GM12872 (cell line): ENCODE measurements around the gene KCTD5.

ENCODE experiments used
- TF ChIP-seq, protein P1 (sequence below): IDR thresholded peaks from 3 replicates; pipeline ENCODE4 v1.5.1; 2011; ENCODE audit warnings: low read depth, mild to moderate bottlenecking, low read length, moderate library complexity; ENCODE audit not compliant: insufficient read depth

Gene KCTD5

DNA sequence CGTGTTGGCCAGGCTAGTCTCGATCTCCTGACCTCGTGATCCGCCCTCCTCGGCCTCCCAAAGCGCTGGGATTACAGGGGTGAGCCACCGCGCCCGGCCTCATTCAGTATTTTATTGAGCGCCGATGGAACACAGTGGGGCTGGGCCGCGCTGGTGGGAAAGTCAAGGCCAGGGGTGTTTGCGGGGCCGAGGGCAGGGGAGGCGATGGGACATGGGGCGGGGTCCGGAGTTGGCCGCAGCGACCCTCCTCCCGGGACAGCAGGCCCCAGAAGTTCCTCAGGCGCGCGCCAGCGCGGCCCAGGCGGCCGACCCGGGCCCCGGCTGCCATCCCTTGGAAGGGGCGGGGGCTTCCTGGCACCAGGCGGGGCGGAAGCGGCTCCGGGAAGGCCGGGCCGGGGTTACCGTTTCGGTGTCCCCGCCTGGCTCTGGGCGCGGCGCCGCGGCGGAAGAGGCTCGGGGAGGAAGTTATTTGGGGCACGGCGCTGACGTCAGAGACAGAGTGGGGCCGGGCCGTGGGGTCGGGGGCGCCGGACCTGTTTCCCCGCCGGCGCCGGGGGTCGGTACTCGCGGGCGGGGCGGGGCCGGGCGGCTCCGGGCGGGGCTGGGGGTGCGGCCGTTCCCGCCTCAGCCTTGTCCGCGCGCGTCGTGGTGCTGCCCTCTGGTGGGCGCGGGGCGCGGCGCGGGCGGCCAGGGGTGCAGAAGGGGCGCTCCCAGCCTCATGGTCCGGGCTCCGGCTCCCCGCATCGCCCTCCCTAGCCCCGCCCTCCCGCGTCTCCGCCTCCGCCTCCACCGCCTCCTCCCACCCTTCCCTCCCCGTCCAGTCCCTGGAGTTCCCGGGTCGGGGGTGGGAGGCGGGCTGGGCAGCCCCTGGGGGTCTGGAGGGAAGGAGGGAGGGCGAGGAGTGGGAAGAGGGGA lies 38.7 kb downstream of the KCTD5 start:
- TF ChIP-seq, protein P1, sequence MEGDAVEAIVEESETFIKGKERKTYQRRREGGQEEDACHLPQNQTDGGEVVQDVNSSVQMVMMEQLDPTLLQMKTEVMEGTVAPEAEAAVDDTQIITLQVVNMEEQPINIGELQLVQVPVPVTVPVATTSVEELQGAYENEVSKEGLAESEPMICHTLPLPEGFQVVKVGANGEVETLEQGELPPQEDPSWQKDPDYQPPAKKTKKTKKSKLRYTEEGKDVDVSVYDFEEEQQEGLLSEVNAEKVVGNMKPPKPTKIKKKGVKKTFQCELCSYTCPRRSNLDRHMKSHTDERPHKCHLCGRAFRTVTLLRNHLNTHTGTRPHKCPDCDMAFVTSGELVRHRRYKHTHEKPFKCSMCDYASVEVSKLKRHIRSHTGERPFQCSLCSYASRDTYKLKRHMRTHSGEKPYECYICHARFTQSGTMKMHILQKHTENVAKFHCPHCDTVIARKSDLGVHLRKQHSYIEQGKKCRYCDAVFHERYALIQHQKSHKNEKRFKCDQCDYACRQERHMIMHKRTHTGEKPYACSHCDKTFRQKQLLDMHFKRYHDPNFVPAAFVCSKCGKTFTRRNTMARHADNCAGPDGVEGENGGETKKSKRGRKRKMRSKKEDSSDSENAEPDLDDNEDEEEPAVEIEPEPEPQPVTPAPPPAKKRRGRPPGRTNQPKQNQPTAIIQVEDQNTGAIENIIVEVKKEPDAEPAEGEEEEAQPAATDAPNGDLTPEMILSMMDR: peak; percentile 58; the same call in 2 of the 3 replicates

DNA sequence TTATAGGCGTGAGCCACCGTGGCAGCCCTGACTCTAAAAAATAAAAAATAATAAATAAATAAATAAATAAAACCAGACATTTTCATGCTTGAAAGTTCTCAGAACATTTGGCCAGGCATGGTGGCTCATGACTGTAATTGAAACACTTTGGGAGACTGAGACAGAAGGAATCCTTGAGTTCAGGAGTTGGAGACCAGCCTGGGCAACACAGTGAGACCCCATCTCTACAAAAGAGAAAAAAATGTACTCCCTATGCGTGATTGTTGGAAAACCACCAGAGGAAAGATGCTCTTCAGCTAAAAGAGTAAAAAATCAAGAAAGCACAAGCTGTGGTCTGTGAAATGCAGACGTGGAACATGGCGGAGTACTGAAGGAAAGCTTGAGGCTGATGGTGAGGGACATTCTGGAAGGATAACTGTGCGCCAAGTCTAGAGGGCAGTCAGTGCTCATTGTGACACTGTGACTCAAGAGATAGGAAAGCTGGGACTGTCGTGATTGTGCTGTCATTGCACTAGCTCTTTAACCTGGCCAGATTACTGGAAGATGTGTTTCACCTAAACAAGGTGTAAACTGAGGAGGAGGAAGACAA lies 41.9 kb downstream of the KCTD5 start:
- TF ChIP-seq, protein P1: no peak

DNA sequence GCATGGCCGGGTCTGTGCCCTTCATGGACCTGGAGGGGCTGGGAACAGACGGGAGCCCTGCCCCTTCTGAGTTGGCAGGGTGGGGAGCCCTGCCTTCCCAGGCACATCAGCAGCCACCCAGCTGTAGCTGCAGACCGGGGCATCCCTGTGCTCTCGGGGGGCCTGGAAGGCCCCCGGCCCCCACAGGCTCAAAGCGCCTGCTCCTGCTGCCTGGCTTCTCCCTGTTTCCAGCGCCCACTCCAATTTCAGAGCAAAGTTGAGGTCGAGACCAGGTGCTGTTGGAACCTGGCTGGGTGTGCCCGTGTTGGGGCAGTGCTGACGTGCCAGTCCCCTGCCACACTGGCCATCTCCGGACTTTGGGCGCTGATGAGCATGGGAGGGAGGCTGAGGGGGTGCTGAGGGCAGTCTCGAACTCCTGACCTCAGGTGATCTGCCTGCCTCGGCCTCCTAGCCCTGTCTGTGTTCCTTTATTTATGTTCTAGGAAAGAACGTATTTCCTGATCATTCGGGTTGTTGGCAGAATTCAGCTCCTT lies 42.6 kb downstream of the KCTD5 start:
- TF ChIP-seq, protein P1: no peak

DNA sequence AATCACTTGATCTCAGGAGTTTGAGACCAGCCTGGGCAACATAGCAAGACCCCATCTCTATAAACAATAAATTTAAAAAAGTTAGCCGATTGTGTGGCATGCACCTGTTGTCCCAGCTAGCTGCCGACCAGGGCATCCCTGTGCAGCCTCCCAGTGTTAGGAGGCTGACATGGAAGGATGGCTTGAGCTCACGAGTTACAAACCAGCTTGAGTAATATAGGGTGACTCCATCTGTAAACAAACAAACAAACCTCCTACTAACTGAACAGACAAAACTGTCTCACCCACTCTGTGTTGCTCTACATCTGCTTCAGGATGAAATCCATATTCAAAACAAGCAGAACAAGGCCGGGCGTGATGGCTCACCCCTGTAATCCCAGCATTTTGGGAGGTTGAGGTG lies 44.6 kb downstream of the KCTD5 start:
- TF ChIP-seq, protein P1: no peak

DNA sequence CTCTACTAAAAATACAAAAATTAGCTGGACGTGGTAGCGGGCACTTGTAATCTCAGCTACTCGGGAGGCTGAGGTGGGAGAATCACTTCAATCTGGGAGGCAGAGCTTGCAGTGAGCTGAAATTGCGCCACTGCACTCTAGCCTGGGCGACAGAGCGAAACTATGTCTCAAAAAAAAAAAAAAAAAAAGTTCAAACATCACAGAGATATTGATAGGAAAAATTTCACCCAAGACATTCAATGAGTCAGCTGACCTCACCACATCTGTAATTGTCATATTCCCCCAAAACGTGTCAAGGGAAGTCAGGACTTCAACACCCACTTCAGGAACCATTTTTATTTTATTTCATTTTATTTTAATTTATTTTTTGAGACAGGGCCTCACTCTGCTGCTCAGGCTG lies 45.7 kb downstream of the KCTD5 start:
- TF ChIP-seq, protein P1: no peak

DNA sequence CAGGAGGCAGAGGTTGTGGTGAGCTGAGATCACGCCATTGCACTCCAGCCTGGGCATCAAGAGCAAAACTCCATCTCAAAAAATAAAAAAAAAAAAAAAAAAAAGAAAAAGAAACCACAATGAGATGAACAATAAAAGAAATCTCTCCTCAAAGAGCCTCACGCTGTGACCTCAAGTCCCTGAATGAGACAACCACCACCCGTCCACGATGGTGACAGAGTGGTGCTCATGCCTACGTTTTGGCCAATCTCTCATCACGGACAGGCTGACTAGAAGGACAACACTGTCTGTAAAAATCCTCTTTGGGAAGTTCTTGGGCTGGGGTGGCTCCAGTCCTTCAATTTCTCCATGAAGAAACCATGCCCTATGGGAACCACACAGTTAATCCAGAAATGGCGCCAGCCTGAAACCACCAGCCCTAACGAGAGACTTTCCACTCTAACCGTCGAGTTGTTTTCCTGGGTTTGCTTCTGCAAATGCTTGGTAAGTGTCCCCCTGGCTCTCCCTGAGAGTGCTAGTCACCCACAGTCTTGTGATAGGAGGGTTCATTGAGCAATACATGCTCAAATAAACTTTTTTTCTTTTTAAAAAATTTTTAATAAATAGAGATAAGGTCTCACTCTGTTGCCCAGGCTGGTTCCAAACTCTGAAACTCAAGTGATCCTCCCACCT lies 52.7 kb downstream of the KCTD5 start:
- TF ChIP-seq, protein P1: no peak
